ENCODE data around the gene TSSC4. TPM values are rescaled to one million over a fixed set of nuclear protein-coding genes. Genes with fewer than 3 reads are reported as not detected.
"Not testable (repeated sequence)": the region's sequence is repeated elsewhere in the genome, so short reads cannot be mapped to it uniquely, and the experiment has no call there.

The TSSC4 gene
- total RNA-seq, 1 experiment from 2014 or later = 47.1 TPM

DNA sequence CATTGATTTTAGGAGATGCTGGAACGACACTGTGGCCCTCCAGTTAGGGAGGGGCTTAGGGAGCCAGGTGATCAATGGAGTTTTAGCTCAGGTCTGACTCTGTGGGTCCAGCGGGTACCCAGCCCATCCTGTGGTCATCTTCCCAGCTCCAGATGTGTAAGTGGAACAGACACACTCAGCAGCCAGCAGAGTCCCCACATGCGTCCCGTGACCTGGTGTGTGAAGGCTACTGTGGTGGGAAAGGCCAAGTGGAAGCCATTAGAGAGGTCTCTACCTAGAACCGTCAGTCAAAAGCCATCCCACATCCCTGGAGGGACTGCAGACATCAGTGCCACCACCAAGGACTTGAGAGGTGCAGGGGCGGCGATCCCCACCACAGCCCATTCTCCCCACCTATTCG, 43.3 kb upstream of the TSSC4 start:
- H3K36me3 ChIP-seq (ENCODE audit: control insufficient read depth in 1 of 2, insufficient read depth in 2 of 2, low read length in 2 of 2) = no peaks in the 10 kb centered on the region
- DNase-seq (ENCODE audit: low read depth, low spot score) (no peak), ATAC-seq (no peak)
- no peaks in the 10 kb centered on the region for H3K27me3 ChIP-seq (ENCODE audit: insufficient read depth, low read length)
- no peak overlapping the region for H3K27ac ChIP-seq (ENCODE audit: low read depth, low read length)
- CTCF ChIA-PET = no interaction called here
- no peak overlapping the region for H3K4me3 ChIP-seq (replicated peaks in 1 of 2; ENCODE audit: low read depth in 1 of 2, low read length in 2 of 2)
- intact Hi-C loops (cut with micrococcal nuclease) = no loop called here
- no peak overlapping the region for H3K4me2 ChIP-seq (ENCODE audit: low read length)
- H2AFZ ChIP-seq (ENCODE audit: low read depth, low read length, poor library complexity, severe bottlenecking) = no peak overlapping the region
- TF ChIP-seq ZFX (IDR thresholded peaks at IDR 0.05) = no peak
- TF ChIP-seq, protein P1, sequence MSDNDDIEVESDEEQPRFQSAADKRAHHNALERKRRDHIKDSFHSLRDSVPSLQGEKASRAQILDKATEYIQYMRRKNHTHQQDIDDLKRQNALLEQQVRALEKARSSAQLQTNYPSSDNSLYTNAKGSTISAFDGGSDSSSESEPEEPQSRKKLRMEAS (IDR thresholded peaks at IDR 0.05) = no peak
- TF ChIP-seq SRF (IDR thresholded peaks at IDR 0.05; ENCODE audit: low read depth) = no peak
- no peak for TF ChIP-seq CBX3 (IDR thresholded peaks at IDR 0.05; ENCODE audit: low read depth)
- no peak for TF ChIP-seq YY1 (IDR thresholded peaks at IDR 0.05; ENCODE audit: extremely low read depth, insufficient replicate concordance, low read depth, low read length)
- no peak for TF ChIP-seq EZH2phosphoT487 (IDR thresholded peaks at IDR 0.05; ENCODE audit: borderline replicate concordance)
- TF ChIP-seq, protein P2, sequence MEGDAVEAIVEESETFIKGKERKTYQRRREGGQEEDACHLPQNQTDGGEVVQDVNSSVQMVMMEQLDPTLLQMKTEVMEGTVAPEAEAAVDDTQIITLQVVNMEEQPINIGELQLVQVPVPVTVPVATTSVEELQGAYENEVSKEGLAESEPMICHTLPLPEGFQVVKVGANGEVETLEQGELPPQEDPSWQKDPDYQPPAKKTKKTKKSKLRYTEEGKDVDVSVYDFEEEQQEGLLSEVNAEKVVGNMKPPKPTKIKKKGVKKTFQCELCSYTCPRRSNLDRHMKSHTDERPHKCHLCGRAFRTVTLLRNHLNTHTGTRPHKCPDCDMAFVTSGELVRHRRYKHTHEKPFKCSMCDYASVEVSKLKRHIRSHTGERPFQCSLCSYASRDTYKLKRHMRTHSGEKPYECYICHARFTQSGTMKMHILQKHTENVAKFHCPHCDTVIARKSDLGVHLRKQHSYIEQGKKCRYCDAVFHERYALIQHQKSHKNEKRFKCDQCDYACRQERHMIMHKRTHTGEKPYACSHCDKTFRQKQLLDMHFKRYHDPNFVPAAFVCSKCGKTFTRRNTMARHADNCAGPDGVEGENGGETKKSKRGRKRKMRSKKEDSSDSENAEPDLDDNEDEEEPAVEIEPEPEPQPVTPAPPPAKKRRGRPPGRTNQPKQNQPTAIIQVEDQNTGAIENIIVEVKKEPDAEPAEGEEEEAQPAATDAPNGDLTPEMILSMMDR (IDR thresholded peaks at IDR 0.05 in 2 of 3, conservative IDR thresholded peaks at IDR 0.05 in 1 of 3; ENCODE audit: borderline replicate concordance in 1 of 3, insufficient read depth in 1 of 3, low read depth in 2 of 3, low read length in 2 of 3) = no peak
- TF ChIP-seq ZNF274 (IDR thresholded peaks at IDR 0.05; ENCODE audit: low read depth, low read length) = no peak
- TF ChIP-seq FOSL1 (IDR thresholded peaks at IDR 0.05; ENCODE audit: low read depth) = no peak
- TF ChIP-seq SIN3A (IDR thresholded peaks at IDR 0.05; ENCODE audit: low read depth) = no peak
- TF ChIP-seq TCF7L2 (IDR thresholded peaks at IDR 0.05; ENCODE audit: borderline replicate concordance, extremely low read depth, insufficient read depth, insufficient read length) = no peak
- no peak for TF ChIP-seq POLR2A (IDR thresholded peaks at IDR 0.05; ENCODE audit: borderline replicate concordance, extremely low read depth, insufficient read depth, insufficient read length)
- TF ChIP-seq EGR1 (IDR thresholded peaks at IDR 0.05; ENCODE audit: low read depth) = no peak
- TF ChIP-seq, protein P3, sequence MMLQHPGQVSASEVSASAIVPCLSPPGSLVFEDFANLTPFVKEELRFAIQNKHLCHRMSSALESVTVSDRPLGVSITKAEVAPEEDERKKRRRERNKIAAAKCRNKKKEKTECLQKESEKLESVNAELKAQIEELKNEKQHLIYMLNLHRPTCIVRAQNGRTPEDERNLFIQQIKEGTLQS (IDR thresholded peaks at IDR 0.05) = no peak
- no peak for TF ChIP-seq POLR2AphosphoS5 (IDR thresholded peaks at IDR 0.05; ENCODE audit: low read depth, low read length)
- TF ChIP-seq, protein P4, sequence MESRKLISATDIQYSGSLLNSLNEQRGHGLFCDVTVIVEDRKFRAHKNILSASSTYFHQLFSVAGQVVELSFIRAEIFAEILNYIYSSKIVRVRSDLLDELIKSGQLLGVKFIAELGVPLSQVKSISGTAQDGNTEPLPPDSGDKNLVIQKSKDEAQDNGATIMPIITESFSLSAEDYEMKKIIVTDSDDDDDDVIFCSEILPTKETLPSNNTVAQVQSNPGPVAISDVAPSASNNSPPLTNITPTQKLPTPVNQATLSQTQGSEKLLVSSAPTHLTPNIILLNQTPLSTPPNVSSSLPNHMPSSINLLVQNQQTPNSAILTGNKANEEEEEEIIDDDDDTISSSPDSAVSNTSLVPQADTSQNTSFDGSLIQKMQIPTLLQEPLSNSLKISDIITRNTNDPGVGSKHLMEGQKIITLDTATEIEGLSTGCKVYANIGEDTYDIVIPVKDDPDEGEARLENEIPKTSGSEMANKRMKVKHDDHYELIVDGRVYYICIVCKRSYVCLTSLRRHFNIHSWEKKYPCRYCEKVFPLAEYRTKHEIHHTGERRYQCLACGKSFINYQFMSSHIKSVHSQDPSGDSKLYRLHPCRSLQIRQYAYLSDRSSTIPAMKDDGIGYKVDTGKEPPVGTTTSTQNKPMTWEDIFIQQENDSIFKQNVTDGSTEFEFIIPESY (IDR thresholded peaks at IDR 0.05; ENCODE audit: extremely low read depth, insufficient replicate concordance, low read length) = no peak
- TF ChIP-seq EZH2 (IDR thresholded peaks at IDR 0.05) = no peak
- POLR2A ChIA-PET = no interaction called here
- no peak overlapping the region for H3K9ac ChIP-seq (ENCODE audit: low read length)
- H3K4me1 ChIP-seq (ENCODE audit: control insufficient read depth in 1 of 2, insufficient read depth in 2 of 2, low read length in 2 of 2) = peaks cover 0 to 3% of the 10 kb centered on the region in 2 experiments; a peak in 1 of 4 replicates
- H3K9me3 ChIP-seq (ENCODE audit: control insufficient read depth in 1 of 2, insufficient read depth in 1 of 2, low read depth in 1 of 2, low read length in 2 of 2) = no peaks in the 10 kb centered on the region
- no peaks in the 10 kb centered on the region for H3K79me2 ChIP-seq (ENCODE audit: insufficient read depth, low read length)
- RAD21 ChIA-PET (ENCODE audit: low non-redundant PET in 1 of 2, low total read pairs in 2 of 2, uncharacterized antibody in 2 of 2, unreplicated experiment in 2 of 2) = no interaction called here
- no peaks in the 10 kb centered on the region for H4K20me1 ChIP-seq (ENCODE audit: insufficient read depth)
- BruUV-seq (replicated peaks) = no TSS peak
- H3K9me2 ChIP-seq (ENCODE audit: insufficient read depth) = no peaks in the 10 kb centered on the region

GRCh38 chr11:2357651-2358050, 42.9 kb upstream of the TSSC4 start:
- POLR2A ChIA-PET; DNase-seq (ENCODE audit: low read depth, low spot score); H3K4me1 ChIP-seq (ENCODE audit: control insufficient read depth in 1 of 2, insufficient read depth in 2 of 2, low read length in 2 of 2); H3K27me3 ChIP-seq (ENCODE audit: insufficient read depth, low read length); H3K9me3 ChIP-seq (ENCODE audit: control insufficient read depth in 1 of 2, insufficient read depth in 1 of 2, low read depth in 1 of 2, low read length in 2 of 2); H3K27ac ChIP-seq (ENCODE audit: low read depth, low read length); BruUV-seq (replicated peaks); H3K4me3 ChIP-seq (replicated peaks in 1 of 2; ENCODE audit: low read depth in 1 of 2, low read length in 2 of 2); H4K20me1 ChIP-seq (ENCODE audit: insufficient read depth); RAD21 ChIA-PET (ENCODE audit: low non-redundant PET in 1 of 2, low total read pairs in 2 of 2, uncharacterized antibody in 2 of 2, unreplicated experiment in 2 of 2); H3K9ac ChIP-seq (ENCODE audit: low read length); H2AFZ ChIP-seq (ENCODE audit: low read depth, low read length, poor library complexity, severe bottlenecking); CTCF ChIA-PET; H3K9me2 ChIP-seq (ENCODE audit: insufficient read depth); H3K79me2 ChIP-seq (ENCODE audit: insufficient read depth, low read length); ATAC-seq; intact Hi-C loops (cut with micrococcal nuclease); H3K4me2 ChIP-seq (ENCODE audit: low read length); H3K36me3 ChIP-seq (ENCODE audit: control insufficient read depth in 1 of 2, insufficient read depth in 2 of 2, low read length in 2 of 2): not testable (repeated sequence)

All from HCT116 (cell line).